ENCODE data around the gene SLC18B1. TPM values are rescaled to one million over a fixed set of nuclear protein-coding genes. Genes with fewer than 3 reads are reported as not detected.

The SLC18B1 gene
- polyA plus RNA-seq, 1 donor, result 27.9 TPM

- no CpG with 5 or more reads among the region's 4 CpGs for WGBS (ENCODE audit: insufficient coverage, low lambda C conversion rate)
- Histone ChIP-seq H3K9me3 (ENCODE audit: control insufficient read depth, low read depth, low read length) (no peaks in the 10 kb centered on the region), H3K36me3 (ENCODE audit: control insufficient read depth, insufficient read depth, low read length) (no peaks in the 10 kb centered on the region), H3K4me3 (ENCODE audit: low read length) (no peak overlapping the region), H3K27ac (ENCODE audit: low read length) (no peak overlapping the region), H3K27me3 (ENCODE audit: control insufficient read depth, insufficient read depth, low read length) (no peaks in the 10 kb centered on the region), H3K4me1 (ENCODE audit: control insufficient read depth, insufficient read depth, low read length) (no peaks in the 10 kb centered on the region)
- no peak for DNase-seq
Observed at GRCh38 chr6:132728616-132729015, 69.8 kb downstream of the SLC18B1 start.

DNA sequence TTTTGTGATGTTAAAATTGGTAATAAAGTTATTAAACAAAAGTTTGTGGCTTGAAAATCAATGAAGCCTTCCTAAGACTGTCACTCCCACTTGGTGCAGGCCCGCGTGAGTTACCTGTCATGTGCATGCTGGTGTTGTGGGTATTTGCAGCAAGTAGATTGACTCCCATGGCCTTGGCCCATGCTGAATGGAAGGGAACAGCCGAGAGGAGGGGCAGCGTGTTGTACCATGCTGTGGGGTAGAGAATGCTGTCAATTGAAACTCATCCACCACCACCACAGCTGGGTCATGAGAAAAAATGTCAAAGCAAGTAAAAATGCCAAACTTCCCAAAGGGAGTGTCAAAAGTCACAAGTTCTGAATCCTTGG, 71.8 kb downstream of the SLC18B1 start:
- Histone ChIP-seq H3K4me3 (ENCODE audit: low read length) (no peak overlapping the region), H3K36me3 (ENCODE audit: control insufficient read depth, insufficient read depth, low read length) (no peaks in the 10 kb centered on the region), H3K27me3 (ENCODE audit: control insufficient read depth, insufficient read depth, low read length) (no peaks in the 10 kb centered on the region), H3K9me3 (ENCODE audit: control insufficient read depth, low read depth, low read length) (no peaks in the 10 kb centered on the region), H3K4me1 (ENCODE audit: control insufficient read depth, insufficient read depth, low read length) (no peaks in the 10 kb centered on the region), H3K27ac (ENCODE audit: low read length) (no peak overlapping the region)
- no CpG with 5 or more reads among the region's 4 CpGs for WGBS (ENCODE audit: insufficient coverage, low lambda C conversion rate)
- DNase-seq, result no peak

DNA sequence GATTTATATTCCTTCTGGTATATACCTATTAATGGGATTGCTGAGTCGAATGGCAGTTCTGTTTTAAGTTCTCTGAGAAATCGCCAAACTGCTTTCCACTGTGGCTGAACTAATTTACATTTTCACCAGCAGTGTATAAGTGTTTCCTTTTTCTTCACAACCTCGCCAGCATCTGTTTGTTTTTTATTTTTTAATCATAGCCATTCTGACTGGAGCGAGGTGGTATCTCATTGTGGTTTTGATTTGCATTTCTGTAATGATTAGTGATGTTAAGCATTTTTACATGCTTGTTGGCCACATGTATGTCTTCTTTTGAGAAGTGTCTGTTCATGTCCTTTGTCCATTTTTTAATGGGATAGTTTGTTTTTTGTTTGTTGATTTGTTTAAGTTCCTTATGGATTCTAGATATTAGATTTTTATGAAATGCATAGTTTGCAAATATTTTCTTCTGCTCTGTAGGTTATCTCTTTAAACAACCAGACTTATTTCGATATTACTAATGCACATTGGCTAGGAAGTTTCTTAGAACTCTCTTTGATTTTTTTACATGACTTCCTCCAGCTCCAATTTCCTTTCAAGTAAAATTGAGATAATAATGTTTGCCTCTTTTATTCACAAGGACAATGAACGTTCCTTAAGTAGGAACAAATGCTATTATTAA, 72.4 kb downstream of the SLC18B1 start:
- Histone ChIP-seq H3K36me3 (ENCODE audit: control insufficient read depth, insufficient read depth, low read length) (no peaks in the 10 kb centered on the region), H3K4me1 (ENCODE audit: control insufficient read depth, insufficient read depth, low read length) (no peaks in the 10 kb centered on the region), H3K27ac (ENCODE audit: low read length) (no peak overlapping the region), H3K27me3 (ENCODE audit: control insufficient read depth, insufficient read depth, low read length) (no peaks in the 10 kb centered on the region), H3K9me3 (ENCODE audit: control insufficient read depth, low read depth, low read length) (no peaks in the 10 kb centered on the region), H3K4me3 (ENCODE audit: low read length) (no peak overlapping the region)
- DNase-seq, result no peak
- 80% methylated on average over 4 of the region's 6 CpGs for WGBS (ENCODE audit: insufficient coverage, low lambda C conversion rate)

DNA sequence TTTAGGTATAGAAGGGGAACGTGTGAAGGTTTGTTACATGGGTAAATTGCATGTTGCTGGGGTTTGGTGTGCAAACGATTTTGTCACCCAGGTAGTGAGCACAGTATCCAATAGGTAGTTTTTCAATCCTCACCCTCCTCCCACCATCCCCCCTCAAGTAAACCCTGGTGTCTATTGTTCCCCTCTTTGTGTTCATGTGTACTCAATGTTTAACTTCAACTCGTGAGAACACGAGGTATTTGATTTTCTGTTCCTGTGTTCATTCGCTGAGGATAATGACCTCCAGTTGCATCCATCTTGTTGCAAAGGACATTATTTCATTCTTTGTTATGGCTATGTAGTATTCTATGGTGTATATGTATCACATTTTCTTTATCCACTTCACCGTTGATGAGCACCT, 73.0 kb downstream of the SLC18B1 start:
- Histone ChIP-seq H3K4me1 (ENCODE audit: control insufficient read depth, insufficient read depth, low read length) (no peaks in the 10 kb centered on the region), H3K27me3 (ENCODE audit: control insufficient read depth, insufficient read depth, low read length) (no peaks in the 10 kb centered on the region), H3K9me3 (ENCODE audit: control insufficient read depth, low read depth, low read length) (no peaks in the 10 kb centered on the region), H3K36me3 (ENCODE audit: control insufficient read depth, insufficient read depth, low read length) (no peaks in the 10 kb centered on the region), H3K27ac (ENCODE audit: low read length) (no peak overlapping the region), H3K4me3 (ENCODE audit: low read length) (no peak overlapping the region)
- no peak for DNase-seq
- WGBS (ENCODE audit: insufficient coverage, low lambda C conversion rate), result 80% methylated on average over 1 of the region's 6 CpGs

DNA sequence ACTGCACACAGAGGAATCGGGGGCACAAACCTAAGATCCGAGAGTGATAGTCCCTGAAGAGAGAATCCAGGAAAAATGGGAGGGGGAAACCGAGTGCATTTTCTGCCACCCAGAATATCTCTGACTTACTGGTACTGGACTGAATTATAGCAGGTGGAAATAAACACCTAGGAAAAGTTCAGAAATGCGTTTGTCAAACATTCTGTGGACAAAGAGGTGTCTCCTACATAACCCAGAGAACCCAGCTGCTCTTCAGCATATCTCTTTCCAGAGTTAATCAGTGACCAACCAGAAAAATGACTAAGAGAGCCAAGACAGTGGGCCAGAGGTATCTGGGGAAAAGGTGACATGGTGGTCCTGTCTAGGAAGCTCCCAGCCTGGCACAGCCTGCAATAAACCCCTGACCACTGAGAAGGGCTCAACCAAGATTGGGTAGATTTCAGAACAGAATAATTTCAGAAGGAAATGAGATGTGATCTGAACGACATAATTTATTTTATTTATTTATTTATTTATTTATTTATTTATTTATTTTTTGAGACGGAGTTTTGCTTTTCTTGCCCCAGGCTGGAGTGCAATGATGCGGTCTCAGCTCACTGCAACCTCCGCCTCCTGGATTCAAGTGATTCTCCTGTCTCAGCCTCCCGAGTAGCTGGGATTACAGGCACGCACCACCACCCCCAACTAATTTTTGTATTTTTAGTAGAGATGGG, 78.5 kb downstream of the SLC18B1 start:
- peaks cover 8% of the 10 kb centered on the region for H3K4me1 ChIP-seq (ENCODE audit: control insufficient read depth, insufficient read depth, low read length)
- H3K27ac ChIP-seq (ENCODE audit: low read length), result peak overlapping the region; percentile 32
- no peak overlapping the region for H3K4me3 ChIP-seq (ENCODE audit: low read length)
- no peaks in the 10 kb centered on the region for H3K27me3 ChIP-seq (ENCODE audit: control insufficient read depth, insufficient read depth, low read length)
- H3K36me3 ChIP-seq (ENCODE audit: control insufficient read depth, insufficient read depth, low read length), result no peaks in the 10 kb centered on the region
- H3K9me3 ChIP-seq (ENCODE audit: control insufficient read depth, low read depth, low read length), result no peaks in the 10 kb centered on the region
- WGBS (ENCODE audit: insufficient coverage, low lambda C conversion rate), result 96% methylated on average over 2 of the region's 10 CpGs
- DNase-seq, result peak in 1 of 2 donors; percentile 54

Other genes with a start within 250 kb of the SLC18B1 start
- not detected for gene TAAR8, start 246.0 kb downstream of the SLC18B1 start, polyA plus RNA-seq
- not detected for gene TAAR6, start 228.3 kb downstream of the SLC18B1 start, polyA plus RNA-seq
- not detected for gene TAAR5, start 208.9 kb downstream of the SLC18B1 start, polyA plus RNA-seq
- gene TAAR2, start 174.4 kb downstream of the SLC18B1 start, polyA plus RNA-seq, result not detected
- gene TAAR1, start 139.5 kb downstream of the SLC18B1 start, polyA plus RNA-seq, result not detected
- gene VNN1, start 84.6 kb downstream of the SLC18B1 start, polyA plus RNA-seq, result 2.0 TPM
- gene VNN2, start 40.7 kb downstream of the SLC18B1 start, polyA plus RNA-seq, result 1.2 TPM
- 2,932 TPM for gene RPS12, start 15.9 kb upstream of the SLC18B1 start, polyA plus RNA-seq